Panc1 (cell line): ENCODE measurements around the gene CELF6. TPM values are rescaled to one million over a fixed set of nuclear protein-coding genes. Genes with fewer than 3 reads are reported as not detected.

Experiments
- ATAC-seq: fragments of 200-7000 bp; cut with Tn5 transposase; 2 replicates; pipeline ENCODE4 v1.9.1; 2020; ENCODE audit warnings: mild to moderate bottlenecking, moderate library complexity
- BruUV-seq: library from RNA; stranded (reverse); fragments of 400-500 nt; replicated peaks from 2 replicates; lab custom pipeline; 2021; lab: Mats Ljungman, UMichigan
- CTCF ChIA-PET: fragments of 300-600 bp; sonication (Branson Sonifier 250); formaldehyde crosslinking; loops from one replicate; lab custom pipeline; 2022; ENCODE audit warnings: antibody characterized with exemption; lab: Charles Lee
- POLR2A ChIA-PET: fragments of 300-600 bp; sonication (Branson Sonifier 250); formaldehyde crosslinking; loops from one replicate; lab custom pipeline; 2022; ENCODE audit warnings: antibody characterized with exemption; lab: Charles Lee
- DNase-seq: peaks from one replicate; pipeline ENCODE4 v3.0.0-alpha.2; 2010; ENCODE audit warnings: low read depth, low spot score
- H3K27ac ChIP-seq: 2 replicates; pipeline ENCODE4 v1.5.1; 2011; ENCODE audit warnings: mild to moderate bottlenecking, low read length, inconsistent platforms
- H3K27me3 ChIP-seq: fragments of 200-500 bp; sonication (Bioruptor generic); 2 replicates; pipeline ENCODE4 v1.6.0; 2014; ENCODE audit warnings: low read length, inconsistent platforms; ENCODE audit not compliant: control insufficient read depth, insufficient read depth
- H3K36me3 ChIP-seq: fragments of 200-500 bp; sonication (Bioruptor generic); 2 replicates; pipeline ENCODE4 v1.5.1; 2014; ENCODE audit warnings: inconsistent platforms, mild to moderate bottlenecking, low read length, moderate library complexity; ENCODE audit not compliant: control insufficient read depth, insufficient read depth
- H3K4me1 ChIP-seq: 2 replicates; pipeline ENCODE4 v1.5.1; 2011; ENCODE audit warnings: inconsistent platforms, mild to moderate bottlenecking, low read length, moderate library complexity; ENCODE audit not compliant: control insufficient read depth, insufficient read depth
- H3K4me3 ChIP-seq, 2 experiments: 2 replicates each; pipeline ENCODE4 v1.5.1; 2011 to 2012; ENCODE audit warnings: low read depth in 2 of 2, low read length in 2 of 2, mild to moderate bottlenecking in 2 of 2, inconsistent platforms in 1 of 2, moderate library complexity in 1 of 2
- H3K9me3 ChIP-seq: fragments of 200-500 bp; sonication (Bioruptor generic); 2 replicates; pipeline ENCODE4 v1.5.1; 2014; ENCODE audit warnings: low read depth, mild to moderate bottlenecking, inconsistent platforms, low read length, moderate library complexity; ENCODE audit not compliant: control insufficient read depth, insufficient read depth
- POLR2AphosphoS5 ChIP-seq: IDR thresholded peaks from 2 replicates; pipeline ENCODE4 v1.6.1; 2012; ENCODE audit warnings: mild to moderate bottlenecking, low read depth, low read length, moderate library complexity
- SIN3A ChIP-seq: IDR thresholded peaks from 2 replicates; pipeline ENCODE4 v1.6.1; 2012; ENCODE audit warnings: low read depth, mild to moderate bottlenecking, low read length, moderate library complexity, borderline replicate concordance; ENCODE audit not compliant: insufficient read depth
- TCF7L2 ChIP-seq: IDR thresholded peaks from 2 replicates; pipeline ENCODE4 v1.6.1; 2011; ENCODE audit warnings: mild to moderate bottlenecking, low read depth, low read length, inconsistent platforms
- in situ Hi-C: cut with HindIII; loops from 2 replicates; pipeline ENCODE4 v1.10.0; 2016; ENCODE audit warnings: low sequenced_read_pairs, low pct_unique_long_range_greater_than_20kb
- intact Hi-C: fragments of 100-400 bp; cut with micrococcal nuclease; formaldehyde crosslinking; loops from one replicate; pipeline ENCODE4 v1.10.0; 2022; ENCODE audit not compliant: unreplicated experiment
- total RNA-seq: library from RNA; stranded (reverse); gene quantifications from one replicate; pipeline ENCODE4 v1.2.1, GENCODE V29; 2021; ENCODE audit not compliant: unreplicated experiment
- TF ChIP-seq, protein P1 (sequence below): fragments of 450-650 bp; IDR thresholded peaks from 2 replicates; pipeline ENCODE4 v1.5.1; 2017; ENCODE audit warnings: mild to moderate bottlenecking
- TF ChIP-seq, protein P2 (sequence below), 2 experiments: IDR thresholded peaks; 2 replicates each; pipeline ENCODE4 v1.6.1; 2011 to 2012; ENCODE audit warnings: low read depth in 2 of 2, control low read depth in 1 of 2, low read length in 1 of 2, mild to moderate bottlenecking in 1 of 2, moderate library complexity in 1 of 2; ENCODE audit not compliant: insufficient read depth in 1 of 2

The CELF6 gene
- total RNA-seq, 1 experiment from 2014 or later = not detected

GRCh38 chr15:72239652-72240051, 80.3 kb downstream of the CELF6 start:
- in situ Hi-C loops = no loop called here
- BruUV-seq = no TSS peak
- intact Hi-C loops = no loop called here
- H3K27ac ChIP-seq = no peak overlapping the region
- ChIA-PET POLR2A (interaction anchor here (0.6 kb wide), 3 partner anchors 10 to 980 kb away, joined by 3 to 5 read pairs (median 4); no protein-coding TSS in a partner anchor), CTCF (no interaction called here)
- no peaks in the 10 kb centered on the region for H3K9me3 ChIP-seq
- H3K4me1 ChIP-seq = peaks cover 17% of the 10 kb centered on the region
- H3K4me3 ChIP-seq = no peak overlapping the region
- TF ChIP-seq, protein P1, sequence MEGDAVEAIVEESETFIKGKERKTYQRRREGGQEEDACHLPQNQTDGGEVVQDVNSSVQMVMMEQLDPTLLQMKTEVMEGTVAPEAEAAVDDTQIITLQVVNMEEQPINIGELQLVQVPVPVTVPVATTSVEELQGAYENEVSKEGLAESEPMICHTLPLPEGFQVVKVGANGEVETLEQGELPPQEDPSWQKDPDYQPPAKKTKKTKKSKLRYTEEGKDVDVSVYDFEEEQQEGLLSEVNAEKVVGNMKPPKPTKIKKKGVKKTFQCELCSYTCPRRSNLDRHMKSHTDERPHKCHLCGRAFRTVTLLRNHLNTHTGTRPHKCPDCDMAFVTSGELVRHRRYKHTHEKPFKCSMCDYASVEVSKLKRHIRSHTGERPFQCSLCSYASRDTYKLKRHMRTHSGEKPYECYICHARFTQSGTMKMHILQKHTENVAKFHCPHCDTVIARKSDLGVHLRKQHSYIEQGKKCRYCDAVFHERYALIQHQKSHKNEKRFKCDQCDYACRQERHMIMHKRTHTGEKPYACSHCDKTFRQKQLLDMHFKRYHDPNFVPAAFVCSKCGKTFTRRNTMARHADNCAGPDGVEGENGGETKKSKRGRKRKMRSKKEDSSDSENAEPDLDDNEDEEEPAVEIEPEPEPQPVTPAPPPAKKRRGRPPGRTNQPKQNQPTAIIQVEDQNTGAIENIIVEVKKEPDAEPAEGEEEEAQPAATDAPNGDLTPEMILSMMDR = no peak
- TF ChIP-seq, protein P2, sequence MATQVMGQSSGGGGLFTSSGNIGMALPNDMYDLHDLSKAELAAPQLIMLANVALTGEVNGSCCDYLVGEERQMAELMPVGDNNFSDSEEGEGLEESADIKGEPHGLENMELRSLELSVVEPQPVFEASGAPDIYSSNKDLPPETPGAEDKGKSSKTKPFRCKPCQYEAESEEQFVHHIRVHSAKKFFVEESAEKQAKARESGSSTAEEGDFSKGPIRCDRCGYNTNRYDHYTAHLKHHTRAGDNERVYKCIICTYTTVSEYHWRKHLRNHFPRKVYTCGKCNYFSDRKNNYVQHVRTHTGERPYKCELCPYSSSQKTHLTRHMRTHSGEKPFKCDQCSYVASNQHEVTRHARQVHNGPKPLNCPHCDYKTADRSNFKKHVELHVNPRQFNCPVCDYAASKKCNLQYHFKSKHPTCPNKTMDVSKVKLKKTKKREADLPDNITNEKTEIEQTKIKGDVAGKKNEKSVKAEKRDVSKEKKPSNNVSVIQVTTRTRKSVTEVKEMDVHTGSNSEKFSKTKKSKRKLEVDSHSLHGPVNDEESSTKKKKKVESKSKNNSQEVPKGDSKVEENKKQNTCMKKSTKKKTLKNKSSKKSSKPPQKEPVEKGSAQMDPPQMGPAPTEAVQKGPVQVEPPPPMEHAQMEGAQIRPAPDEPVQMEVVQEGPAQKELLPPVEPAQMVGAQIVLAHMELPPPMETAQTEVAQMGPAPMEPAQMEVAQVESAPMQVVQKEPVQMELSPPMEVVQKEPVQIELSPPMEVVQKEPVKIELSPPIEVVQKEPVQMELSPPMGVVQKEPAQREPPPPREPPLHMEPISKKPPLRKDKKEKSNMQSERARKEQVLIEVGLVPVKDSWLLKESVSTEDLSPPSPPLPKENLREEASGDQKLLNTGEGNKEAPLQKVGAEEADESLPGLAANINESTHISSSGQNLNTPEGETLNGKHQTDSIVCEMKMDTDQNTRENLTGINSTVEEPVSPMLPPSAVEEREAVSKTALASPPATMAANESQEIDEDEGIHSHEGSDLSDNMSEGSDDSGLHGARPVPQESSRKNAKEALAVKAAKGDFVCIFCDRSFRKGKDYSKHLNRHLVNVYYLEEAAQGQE (IDR thresholded peaks at IDR 0.05; ENCODE audit: insufficient read depth in 1 of 2, low read depth in 2 of 2, low read length in 1 of 2) = no peak
- TF ChIP-seq SIN3A (no peak), POLR2AphosphoS5 (no peak), TCF7L2 (no peak)
- ATAC-seq (no peak), DNase-seq (no peak)
- peaks cover 6% of the 10 kb centered on the region; the same call in 1 of the 2 replicates for H3K36me3 ChIP-seq
- H3K27me3 ChIP-seq = no peaks in the 10 kb centered on the region

DNA sequence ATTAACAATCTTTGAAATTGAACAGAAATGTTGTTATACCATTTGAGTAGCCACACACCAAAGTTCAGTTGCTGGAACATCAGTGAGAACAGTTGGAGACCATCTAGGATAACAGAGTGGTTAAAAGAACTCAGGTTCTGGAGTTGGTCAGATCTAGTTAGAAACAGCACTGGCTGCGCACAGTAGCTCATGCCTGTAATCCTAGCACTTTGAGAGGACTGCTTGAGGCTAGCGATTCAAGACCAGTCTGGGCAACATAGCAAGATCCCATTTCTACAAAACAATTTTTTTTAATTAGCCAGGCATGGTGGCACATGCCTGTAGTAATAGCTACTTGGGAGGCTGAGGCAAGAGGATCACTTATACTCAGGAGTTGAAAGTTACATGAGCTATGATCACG, 81.4 kb downstream of the CELF6 start:
- H3K27ac ChIP-seq = no peak overlapping the region; the same call in 1 of the 2 replicates
- CTCF ChIA-PET = no interaction called here
- H3K4me1 ChIP-seq = peaks cover 17% of the 10 kb centered on the region
- ATAC-seq = no peak
- POLR2A ChIA-PET = interaction anchor here (0.7 kb wide), 1 partner anchor 97 kb away, joined by 3 read pairs; no protein-coding TSS in a partner anchor
- no peaks in the 10 kb centered on the region for H3K27me3 ChIP-seq
- no TSS peak for BruUV-seq
- DNase-seq = no peak
- TF ChIP-seq, protein P2 (IDR thresholded peaks at IDR 0.05; ENCODE audit: insufficient read depth in 1 of 2, low read depth in 2 of 2, low read length in 1 of 2) = no peak
- in situ Hi-C loops = no loop called here
- H3K9me3 ChIP-seq = no peaks in the 10 kb centered on the region
- H3K4me3 ChIP-seq = no peak overlapping the region
- intact Hi-C loops = no loop called here
- H3K36me3 ChIP-seq = peaks cover 6% of the 10 kb centered on the region; the same call in 1 of the 2 replicates
